ENCODE results near the gene CAMK1G. TPM values are rescaled to one million over a fixed set of nuclear protein-coding genes. Genes with fewer than 3 reads are reported as not detected.

The CAMK1G gene
- total and polyA plus RNA-seq, 2 donors (not counting 3 experiments of a cell fraction or from before 2014, with no cell fraction given) = not detected

DNA sequence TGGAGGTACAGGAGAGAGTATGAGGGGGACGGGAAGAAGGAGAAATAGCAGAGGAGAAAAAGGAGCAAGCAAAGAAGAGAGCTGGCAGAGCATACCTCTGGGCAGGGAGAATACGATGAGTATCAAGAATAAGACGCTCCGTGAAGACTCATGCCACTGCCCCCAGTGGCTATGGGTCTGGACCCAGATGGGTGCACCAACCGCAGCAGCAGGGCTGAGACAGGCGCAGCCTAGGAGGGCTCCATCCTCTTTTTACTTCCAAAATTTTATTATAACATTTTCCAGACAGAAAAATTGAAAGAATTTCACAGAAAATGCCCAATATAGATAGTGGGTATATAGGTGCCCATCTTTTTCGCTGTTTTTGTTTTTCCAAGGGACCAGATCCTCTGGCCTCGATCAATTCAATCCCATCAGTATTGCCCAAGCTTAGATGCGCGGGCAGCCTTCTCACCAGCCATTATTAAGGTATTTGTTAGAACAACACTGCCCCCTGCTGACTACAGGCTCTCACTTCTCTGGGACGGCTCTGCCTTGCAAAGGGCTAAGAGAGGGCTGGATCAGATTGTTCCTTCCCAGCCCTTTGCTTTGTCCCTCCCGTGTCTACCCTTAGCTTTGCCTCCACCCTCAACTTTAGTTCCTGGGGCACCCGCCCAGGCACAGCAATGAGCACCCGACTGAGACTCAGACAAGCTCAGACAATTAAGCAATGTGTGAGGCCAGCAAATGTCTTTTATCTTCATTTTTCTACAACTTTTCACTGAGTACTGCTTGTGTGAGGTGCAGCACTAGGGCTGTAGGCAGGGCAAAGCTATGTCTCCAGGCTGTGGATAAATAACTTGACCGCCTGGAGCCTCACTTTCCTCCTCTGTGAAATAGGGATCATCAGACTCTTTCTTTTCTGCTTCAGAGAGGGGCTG lies 17.5 kb upstream of the CAMK1G start:
- dilution Hi-C loops (cut with MboI; ENCODE audit: extremely low pct_ligation_motif_present, low sequenced_read_pairs) = no loop called here

More for the DNA sequence above, 17.5 kb upstream of the CAMK1G start:
- intact Hi-C loops (cut with micrococcal nuclease) = loop anchor here (1.0 to 10.0 kb wide), 3 partner anchors 214 to 419 kb away; no protein-coding TSS in a partner anchor
- FAIRE-seq (peak; percentile 91), DNase-seq (ENCODE audit: low read depth, low spot score) (peak; percentile 62)
- Histone ChIP-seq H3K4me3 (replicated peaks in 1 of 3; ENCODE audit: insufficient read depth in 1 of 3, low read depth in 1 of 3, low read length in 3 of 3) (no peak overlapping the region), H3K27me3 (ENCODE audit: control insufficient read depth in 2 of 2, insufficient read depth in 2 of 2, low read length in 2 of 2) (peaks cover 12 to 17% of the 10 kb centered on the region in 2 experiments), H3K79me2 (ENCODE audit: control insufficient read depth, insufficient read depth, low read length) (no peaks in the 10 kb centered on the region), H3K4me1 (ENCODE audit: control insufficient read depth, extremely low read depth, insufficient read depth, low read length) (no peaks in the 10 kb centered on the region), H4K20me1 (replicated peaks; ENCODE audit: control insufficient read depth, extremely low read depth, insufficient read depth, low read length) (no peaks in the 10 kb centered on the region), H3K27ac (ENCODE audit: insufficient read depth, low read depth, low read length) (no peak overlapping the region), H3K9me1 (replicated peaks; ENCODE audit: control insufficient read depth, extremely low read depth, insufficient read depth, low read length) (no peaks in the 10 kb centered on the region), H3K9ac (replicated peaks; ENCODE audit: extremely low read depth, insufficient read depth, low read length) (no peak overlapping the region), H3K9me3 (replicated peaks; ENCODE audit: control insufficient read depth, insufficient read depth, low read length) (no peaks in the 10 kb centered on the region), H3K4me2 (ENCODE audit: insufficient read depth, low read length) (no peak overlapping the region), H2AFZ (ENCODE audit: low read depth, low read length) (no peak overlapping the region), H3K36me3 (ENCODE audit: control insufficient read depth in 2 of 2, extremely low read depth in 1 of 2, insufficient read depth in 2 of 2, low read length in 2 of 2) (no peaks in the 10 kb centered on the region)
- BruUV-seq (replicated peaks) = no TSS peak
- TF ChIP-seq CTCF (IDR thresholded peaks at IDR 0.05; ENCODE audit: extremely low read depth in 1 of 2, insufficient read depth in 1 of 2, low read depth in 1 of 2, low read length in 2 of 2) (peak; percentile 70 to 81), JUN (IDR thresholded peaks at IDR 0.05; ENCODE audit: borderline replicate concordance, insufficient read depth, insufficient read length, low read depth) (no peak), POLR2AphosphoS5 (IDR thresholded peaks at IDR 0.05; ENCODE audit: insufficient read depth, low read depth, low read length) (no peak)
- POLR2A ChIA-PET = interaction anchor here (0.6 kb wide), 1 partner anchor 363 kb away, joined by 3 read pairs; no protein-coding TSS in a partner anchor
- CTCF ChIA-PET = interaction anchor here (0.6 to 5.0 kb wide), 37 partner anchors 10 to 914 kb away, joined by 3 to 65 read pairs (median 5); partner anchors contain the start of gene CAMK1G

All from endothelial cell of umbilical vein (primary cell).